ENCODE measurements around the gene ENPP1.
A peak's percentile ranks its signal among the peaks of the same experiment; 100 is the strongest.
"Not testable (repeated sequence)": the region's sequence is repeated elsewhere in the genome, so short reads cannot be mapped to it uniquely, and the experiment has no call there.

Gene ENPP1

GRCh38 chr6:131894493-131895424 lies 86.9 kb downstream of the ENPP1 start:
- no peaks in the 10 kb centered on the region for H3K36me3 Mint-ChIP-seq
- no peak for DNase-seq
- no peak overlapping the region for H3K4me3 Mint-ChIP-seq
- H3K4me1 Mint-ChIP-seq = peaks cover 2% of the 10 kb centered on the region
- peaks cover 4% of the 10 kb centered on the region for H3K9me3 Mint-ChIP-seq
- H3K27ac Mint-ChIP-seq = no peak overlapping the region
- peaks cover 12% of the 10 kb centered on the region for H3K27me3 Mint-ChIP-seq
- CTCF ChIA-PET = interaction anchor here (1.4 kb wide), 1 partner anchor 15 kb away, joined by 5 read pairs; no protein-coding TSS in a partner anchor

GRCh38 chr6:131897050-131897435 lies 89.2 kb downstream of the ENPP1 start:
- peaks cover 12% of the 10 kb centered on the region for H3K27me3 Mint-ChIP-seq
- no peak overlapping the region for H3K27ac Mint-ChIP-seq
- H3K36me3 Mint-ChIP-seq = no peaks in the 10 kb centered on the region
- CTCF ChIA-PET = interaction anchor here (1.1 to 1.6 kb wide), 2 partner anchors 11 to 202 kb away, joined by 3 to 4 read pairs; no protein-coding TSS in a partner anchor
- H3K4me3 Mint-ChIP-seq = no peak overlapping the region
- H3K9me3 Mint-ChIP-seq = peaks cover 4% of the 10 kb centered on the region
- peaks cover 2% of the 10 kb centered on the region for H3K4me1 Mint-ChIP-seq
- DNase-seq = no peak

GRCh38 chr6:131897621-131898020 lies 89.8 kb downstream of the ENPP1 start:
- H3K36me3 Mint-ChIP-seq = no peaks in the 10 kb centered on the region
- H3K4me1 Mint-ChIP-seq = peaks cover 2% of the 10 kb centered on the region
- CTCF ChIA-PET = interaction anchor here (1.1 to 1.6 kb wide), 2 partner anchors 10 to 202 kb away, joined by 3 to 4 read pairs; no protein-coding TSS in a partner anchor
- no peak for DNase-seq
- no peak overlapping the region for H3K27ac Mint-ChIP-seq
- peaks cover 7% of the 10 kb centered on the region for H3K27me3 Mint-ChIP-seq
- H3K9me3 Mint-ChIP-seq = peaks cover 4% of the 10 kb centered on the region
- no peak overlapping the region for H3K4me3 Mint-ChIP-seq

GRCh38 chr6:131898718-131899117 lies 90.9 kb downstream of the ENPP1 start:
- Mint-ChIP-seq H3K4me3 (no peak overlapping the region), H3K27ac (no peak overlapping the region), H3K4me1 (peaks cover 2% of the 10 kb centered on the region), H3K27me3 (peaks cover 7% of the 10 kb centered on the region), H3K9me3 (peaks cover 4% of the 10 kb centered on the region), H3K36me3 (no peaks in the 10 kb centered on the region)
- no peak for DNase-seq
- CTCF ChIA-PET = no interaction called here

GRCh38 chr6:131900231-131900630 lies 92.4 kb downstream of the ENPP1 start:
- Mint-ChIP-seq H3K27ac (no peak overlapping the region), H3K4me3 (no peak overlapping the region), H3K4me1 (no peaks in the 10 kb centered on the region), H3K36me3 (no peaks in the 10 kb centered on the region), H3K27me3 (peaks cover 3% of the 10 kb centered on the region), H3K9me3 (peaks cover 4% of the 10 kb centered on the region)
- no peak for DNase-seq
- CTCF ChIA-PET = interaction anchor here (1.5 kb wide), 1 partner anchor 10 kb away, joined by 5 read pairs; no protein-coding TSS in a partner anchor

- not testable (repeated sequence) for H3K36me3 Mint-ChIP-seq, H3K9me3 Mint-ChIP-seq, H3K27me3 Mint-ChIP-seq, H3K27ac Mint-ChIP-seq, H3K4me3 Mint-ChIP-seq, DNase-seq, H3K4me1 Mint-ChIP-seq
- CTCF ChIA-PET = interaction anchor here (0.7 to 1.5 kb wide), 2 partner anchors 9 to 206 kb away, joined by 3 to 5 read pairs; no protein-coding TSS in a partner anchor
Observed at GRCh38 chr6:131901326-131901873, 93.6 kb downstream of the ENPP1 start.

- H3K9me3 Mint-ChIP-seq, H3K4me1 Mint-ChIP-seq, H3K27me3 Mint-ChIP-seq, DNase-seq, CTCF ChIA-PET, H3K36me3 Mint-ChIP-seq, H3K4me3 Mint-ChIP-seq, H3K27ac Mint-ChIP-seq: not testable (repeated sequence)
Observed at GRCh38 chr6:131903734-131904133, 95.9 kb downstream of the ENPP1 start.

GRCh38 chr6:131908787-131909186 lies 101.0 kb downstream of the ENPP1 start:
- H3K9me3 Mint-ChIP-seq, H3K36me3 Mint-ChIP-seq, H3K4me3 Mint-ChIP-seq, DNase-seq, H3K27ac Mint-ChIP-seq, H3K27me3 Mint-ChIP-seq, H3K4me1 Mint-ChIP-seq: not testable (repeated sequence)
- CTCF ChIA-PET = interaction anchor here (4.5 kb wide), 1 partner anchor 213 kb away, joined by 38 read pairs; no protein-coding TSS in a partner anchor

GRCh38 chr6:131909408-131910218 lies 101.8 kb downstream of the ENPP1 start:
- DNase-seq = peak; percentile 80
- peak overlapping the region; percentile 65 for H3K27ac Mint-ChIP-seq
- H3K36me3 Mint-ChIP-seq = no peaks in the 10 kb centered on the region
- H3K27me3 Mint-ChIP-seq = peaks cover 5% of the 10 kb centered on the region
- H3K4me3 Mint-ChIP-seq = no peak overlapping the region
- H3K9me3 Mint-ChIP-seq = no peaks in the 10 kb centered on the region
- peaks cover 7% of the 10 kb centered on the region for H3K4me1 Mint-ChIP-seq
- CTCF ChIA-PET = interaction anchor here (0.6 to 4.5 kb wide), 14 partner anchors 8 to 1025 kb away, joined by 3 to 38 read pairs (median 4); partner anchors contain the start of genes CCN2 and MED23

GRCh38 chr6:131910219-131910589 lies 102.4 kb downstream of the ENPP1 start:
- CTCF ChIA-PET = interaction anchor here (0.6 to 4.5 kb wide), 15 partner anchors 8 to 1025 kb away, joined by 3 to 38 read pairs (median 4); partner anchors contain the start of genes CCN2 and MED23
- Mint-ChIP-seq H3K27me3 (peaks cover 5% of the 10 kb centered on the region), H3K27ac (no peak overlapping the region), H3K36me3 (no peaks in the 10 kb centered on the region), H3K4me3 (no peak overlapping the region), H3K4me1 (peaks cover 7% of the 10 kb centered on the region), H3K9me3 (no peaks in the 10 kb centered on the region)
- DNase-seq = no peak

- H3K36me3 Mint-ChIP-seq = no peaks in the 10 kb centered on the region
- no peaks in the 10 kb centered on the region for H3K9me3 Mint-ChIP-seq
- no peak overlapping the region for H3K27ac Mint-ChIP-seq
- peaks cover 7% of the 10 kb centered on the region for H3K4me1 Mint-ChIP-seq
- CTCF ChIA-PET = interaction anchor here (0.6 to 4.5 kb wide), 6 partner anchors 10 to 338 kb away, joined by 3 to 38 read pairs (median 5); no protein-coding TSS in a partner anchor
- DNase-seq = no peak
- peaks cover 5% of the 10 kb centered on the region for H3K27me3 Mint-ChIP-seq
- H3K4me3 Mint-ChIP-seq = no peak overlapping the region
Observed at GRCh38 chr6:131910956-131911355, 103.1 kb downstream of the ENPP1 start.

- DNase-seq = no peak
- H3K4me1 Mint-ChIP-seq = peaks cover 11% of the 10 kb centered on the region
- H3K36me3 Mint-ChIP-seq = no peaks in the 10 kb centered on the region
- H3K27ac Mint-ChIP-seq = no peak overlapping the region
- H3K9me3 Mint-ChIP-seq = no peaks in the 10 kb centered on the region
- CTCF ChIA-PET = no interaction called here
- H3K27me3 Mint-ChIP-seq = peaks cover 5% of the 10 kb centered on the region
- no peak overlapping the region for H3K4me3 Mint-ChIP-seq
Observed at GRCh38 chr6:131911951-131912350, 104.1 kb downstream of the ENPP1 start.

GRCh38 chr6:131914234-131914633 lies 106.4 kb downstream of the ENPP1 start:
- Mint-ChIP-seq H3K4me1 (peaks cover 23% of the 10 kb centered on the region), H3K27me3 (peaks cover 23% of the 10 kb centered on the region), H3K36me3 (no peaks in the 10 kb centered on the region), H3K9me3 (no peaks in the 10 kb centered on the region), H3K27ac (no peak overlapping the region), H3K4me3 (no peak overlapping the region)
- CTCF ChIA-PET = interaction anchor here (0.9 to 2.1 kb wide), 3 partner anchors 11 to 366 kb away, joined by 3 to 12 read pairs (median 9); no protein-coding TSS in a partner anchor
- DNase-seq = no peak
